Fibroblast of the aortic adventitia (primary cell): ENCODE results near the gene RPL15. TPM values are rescaled to one million over a fixed set of nuclear protein-coding genes. Genes with fewer than 3 reads are reported as not detected.
"Not testable (repeated sequence)": the region's sequence is repeated elsewhere in the genome, so short reads cannot be mapped to it uniquely, and the experiment has no call there.

Experiments
- DNase-seq: peaks from one replicate; pipeline ENCODE4 v3.0.0-alpha.2; 2010; ENCODE audit warnings: low read depth
- H3K4me3 ChIP-seq: 2 replicates; pipeline ENCODE4 v1.5.1; 2011; ENCODE audit warnings: low read depth, mild to moderate bottlenecking, control low read depth, low read length, moderate library complexity
- CTCF ChIP-seq: IDR thresholded peaks from 2 replicates; pipeline ENCODE4 v1.5.1; 2011; ENCODE audit warnings: mild to moderate bottlenecking, low read length, control low read depth, inconsistent platforms; ENCODE audit not compliant: insufficient read depth
- total RNA-seq: library from RNA; depleted of rRNA; stranded (reverse); fragments of >200 nt; gene quantifications from 2 replicates; pipeline ENCODE4 v1.2.3, GENCODE V29; 2012; ENCODE audit warnings: low replicate concordance

The RPL15 gene
- total RNA-seq, 1 donor, result 2,953 TPM

- no peak overlapping the region for H3K4me3 ChIP-seq
- no peak for TF ChIP-seq CTCF
- DNase-seq, result peak; percentile 73
Measured at GRCh38 chr3:23874359-23875112, 42.4 kb upstream of the RPL15 start.

- H3K4me3 ChIP-seq, result no peak overlapping the region
- TF ChIP-seq CTCF, result no peak
- DNase-seq, result no peak
Measured at GRCh38 chr3:23875113-23875725, 41.7 kb upstream of the RPL15 start.

GRCh38 chr3:23876923-23877322, 40.0 kb upstream of the RPL15 start:
- no peak for DNase-seq
- TF ChIP-seq CTCF, result no peak
- no peak overlapping the region for H3K4me3 ChIP-seq

- no peak overlapping the region for H3K4me3 ChIP-seq
- no peak for TF ChIP-seq CTCF
- DNase-seq, result peak; percentile 86
Measured at GRCh38 chr3:23877329-23877980, 39.5 kb upstream of the RPL15 start.

- no peak for DNase-seq
- no peak overlapping the region for H3K4me3 ChIP-seq
- no peak for TF ChIP-seq CTCF
Measured at GRCh38 chr3:23879485-23879884, 37.4 kb upstream of the RPL15 start.

GRCh38 chr3:23880703-23881339, 36.1 kb upstream of the RPL15 start:
- H3K4me3 ChIP-seq, result no peak overlapping the region
- no peak for TF ChIP-seq CTCF
- DNase-seq, result no peak

GRCh38 chr3:23881993-23882392, 34.9 kb upstream of the RPL15 start:
- H3K4me3 ChIP-seq, DNase-seq: not testable (repeated sequence)
